ENCODE data around the gene CFDP1.
A peak's percentile ranks its signal among the peaks of the same experiment; 100 is the strongest.

CFDP1 gene

DNA sequence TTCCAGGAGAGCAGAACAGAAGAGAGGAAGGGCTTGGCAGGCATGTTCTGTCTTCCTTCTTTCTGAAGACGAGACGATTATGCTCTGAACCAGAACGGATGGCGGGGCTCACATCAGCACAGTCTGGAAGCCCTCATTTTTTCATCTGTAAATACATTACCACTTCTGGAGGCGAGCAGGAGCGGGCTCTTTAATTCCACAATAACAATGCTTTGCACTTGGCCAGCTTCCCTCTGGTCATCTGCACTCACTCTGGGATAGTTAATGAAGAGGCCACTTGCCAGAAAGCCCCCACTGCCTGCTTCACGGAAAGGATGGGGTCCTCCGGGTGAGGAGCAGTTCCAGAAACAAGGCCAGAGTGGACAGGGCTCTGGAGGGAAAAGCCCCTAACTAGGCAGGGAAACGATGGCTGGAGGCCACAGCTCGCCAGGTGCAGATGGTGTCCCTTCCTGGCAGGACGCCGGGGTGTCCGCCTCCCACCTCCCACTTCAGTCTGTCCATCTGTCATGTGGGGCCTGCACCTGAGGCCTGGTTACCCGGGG lies 168.8 kb downstream of the CFDP1 start:
- peak overlapping the region; percentile 91 for H3K4me3 ChIP-seq (ENCODE audit: low read depth, low read length)
- TF ChIP-seq, protein P1, sequence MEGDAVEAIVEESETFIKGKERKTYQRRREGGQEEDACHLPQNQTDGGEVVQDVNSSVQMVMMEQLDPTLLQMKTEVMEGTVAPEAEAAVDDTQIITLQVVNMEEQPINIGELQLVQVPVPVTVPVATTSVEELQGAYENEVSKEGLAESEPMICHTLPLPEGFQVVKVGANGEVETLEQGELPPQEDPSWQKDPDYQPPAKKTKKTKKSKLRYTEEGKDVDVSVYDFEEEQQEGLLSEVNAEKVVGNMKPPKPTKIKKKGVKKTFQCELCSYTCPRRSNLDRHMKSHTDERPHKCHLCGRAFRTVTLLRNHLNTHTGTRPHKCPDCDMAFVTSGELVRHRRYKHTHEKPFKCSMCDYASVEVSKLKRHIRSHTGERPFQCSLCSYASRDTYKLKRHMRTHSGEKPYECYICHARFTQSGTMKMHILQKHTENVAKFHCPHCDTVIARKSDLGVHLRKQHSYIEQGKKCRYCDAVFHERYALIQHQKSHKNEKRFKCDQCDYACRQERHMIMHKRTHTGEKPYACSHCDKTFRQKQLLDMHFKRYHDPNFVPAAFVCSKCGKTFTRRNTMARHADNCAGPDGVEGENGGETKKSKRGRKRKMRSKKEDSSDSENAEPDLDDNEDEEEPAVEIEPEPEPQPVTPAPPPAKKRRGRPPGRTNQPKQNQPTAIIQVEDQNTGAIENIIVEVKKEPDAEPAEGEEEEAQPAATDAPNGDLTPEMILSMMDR (IDR thresholded peaks at IDR 0.05; ENCODE audit: insufficient read depth, low read depth, low read length, missing control alignments): no peak
- DNase-seq (ENCODE audit: low read depth): no peak

DNA sequence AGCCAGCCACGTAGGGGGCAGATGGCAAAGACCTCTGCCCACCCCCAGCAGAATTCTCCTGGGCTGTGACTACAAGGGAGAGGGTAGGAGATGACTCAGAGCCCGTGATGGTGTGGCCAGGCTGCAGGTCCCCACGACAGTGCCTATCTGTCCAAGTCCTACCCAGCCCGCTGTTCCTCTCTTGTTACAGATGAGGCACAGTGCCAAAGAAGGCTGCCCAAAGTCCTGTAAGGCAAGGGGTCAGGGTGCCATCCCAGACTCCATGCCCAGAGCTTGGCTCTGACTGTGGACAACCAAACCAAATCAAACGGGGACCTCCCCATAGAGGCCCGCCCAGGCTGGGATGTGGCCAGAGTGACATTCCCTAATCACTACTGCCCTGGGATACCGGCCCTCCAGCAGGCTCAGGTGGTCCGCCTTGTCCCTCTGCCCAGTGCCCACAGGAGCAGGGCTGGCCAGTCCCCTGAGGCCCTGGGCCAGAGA lies 169.3 kb downstream of the CFDP1 start:
- no peak overlapping the region for H3K4me3 ChIP-seq (ENCODE audit: low read depth, low read length)
- DNase-seq (ENCODE audit: low read depth): no peak
- TF ChIP-seq, protein P1 (IDR thresholded peaks at IDR 0.05; ENCODE audit: insufficient read depth, low read depth, low read length, missing control alignments): no peak

DNA sequence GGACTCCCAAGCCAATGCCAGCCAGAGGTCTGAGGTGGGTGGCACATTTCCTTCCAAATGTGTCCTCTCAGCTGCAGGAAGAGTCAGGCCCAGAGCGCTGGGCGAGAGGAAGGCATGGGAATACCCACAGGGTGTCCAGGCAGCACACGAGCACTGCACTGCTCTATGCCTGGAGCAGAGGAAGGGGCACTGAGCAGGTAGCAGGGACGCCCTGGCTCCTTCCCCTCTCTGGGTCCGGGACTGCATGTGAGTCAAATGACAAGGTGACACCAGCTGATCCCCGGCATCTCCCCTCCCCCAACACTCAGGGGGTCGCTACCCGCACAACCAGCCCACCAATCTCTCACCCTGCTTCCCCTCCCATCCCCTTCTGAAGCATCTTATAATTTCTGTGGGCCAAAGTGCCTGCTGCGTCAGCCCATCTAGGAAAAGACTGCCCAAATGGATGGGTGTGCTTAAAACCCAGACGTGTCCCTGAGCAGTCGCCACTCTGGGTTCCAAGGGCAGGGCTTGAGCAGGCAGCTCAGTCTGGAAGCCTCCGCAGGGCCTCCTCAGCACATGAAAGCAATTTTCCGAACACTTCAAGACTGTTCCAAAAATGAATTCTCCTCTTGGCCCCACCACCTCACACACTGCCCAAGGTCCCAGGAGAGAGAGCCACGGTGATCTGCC lies 169.9 kb downstream of the CFDP1 start:
- TF ChIP-seq, protein P1 (IDR thresholded peaks at IDR 0.05; ENCODE audit: insufficient read depth, low read depth, low read length, missing control alignments): no peak
- H3K4me3 ChIP-seq (ENCODE audit: low read depth, low read length): no peak overlapping the region
- no peak for DNase-seq (ENCODE audit: low read depth)

DNA sequence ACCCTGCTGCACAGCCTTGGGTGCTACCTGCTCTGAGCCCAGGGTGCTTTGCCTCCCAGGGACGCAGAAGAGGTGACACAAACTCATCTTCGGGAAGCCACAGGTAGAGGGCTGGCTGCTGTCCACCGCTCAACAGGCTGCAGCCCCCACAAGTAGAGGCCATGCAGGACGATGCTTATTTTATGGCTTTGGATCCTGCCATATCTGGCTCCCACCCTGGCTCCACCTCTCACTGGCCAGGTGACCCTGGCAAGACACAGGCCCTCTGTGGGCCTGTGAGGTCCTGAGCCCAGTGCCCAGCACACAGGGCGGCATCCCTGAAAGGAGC lies 170.5 kb downstream of the CFDP1 start:
- TF ChIP-seq, protein P1 (IDR thresholded peaks at IDR 0.05; ENCODE audit: insufficient read depth, low read depth, low read length, missing control alignments): no peak
- no peak overlapping the region for H3K4me3 ChIP-seq (ENCODE audit: low read depth, low read length)
- DNase-seq (ENCODE audit: low read depth): no peak

DNA sequence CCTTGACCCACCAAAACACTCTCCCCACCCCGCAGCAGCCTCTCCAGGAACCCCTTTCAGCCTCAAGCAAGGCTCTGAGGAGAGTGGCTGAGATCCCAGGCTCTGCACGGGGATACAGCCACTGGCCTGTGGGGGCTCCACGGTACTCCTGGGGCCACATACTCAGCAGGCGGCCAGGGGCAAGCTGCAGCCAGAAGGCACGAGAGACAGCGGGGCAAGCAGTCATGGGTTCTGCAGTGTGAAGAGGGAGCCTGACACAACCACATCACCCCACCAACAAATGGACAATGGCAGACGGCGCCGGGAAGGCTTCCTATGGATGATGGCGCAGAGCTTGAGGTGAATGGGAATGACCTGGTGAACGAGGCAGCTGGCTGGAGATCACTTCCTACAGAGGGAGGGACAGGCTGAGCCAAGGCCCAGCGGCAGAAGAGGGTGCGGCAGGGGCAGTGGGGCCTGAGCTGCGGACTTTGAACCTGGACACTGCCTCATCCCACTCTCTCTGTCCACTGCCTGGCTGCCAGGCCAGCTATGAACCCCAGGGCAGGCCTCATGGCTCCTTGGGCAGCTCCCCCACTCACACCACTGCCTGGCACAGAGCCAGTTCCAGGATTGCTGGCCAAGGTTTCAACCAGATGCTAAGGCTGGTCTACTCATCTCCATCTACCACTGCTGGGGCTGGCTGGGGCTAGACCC lies 171.1 kb downstream of the CFDP1 start:
- TF ChIP-seq, protein P1 (IDR thresholded peaks at IDR 0.05; ENCODE audit: insufficient read depth, low read depth, low read length, missing control alignments): no peak
- H3K4me3 ChIP-seq (ENCODE audit: low read depth, low read length): no peak overlapping the region
- DNase-seq (ENCODE audit: low read depth): no peak

DNA sequence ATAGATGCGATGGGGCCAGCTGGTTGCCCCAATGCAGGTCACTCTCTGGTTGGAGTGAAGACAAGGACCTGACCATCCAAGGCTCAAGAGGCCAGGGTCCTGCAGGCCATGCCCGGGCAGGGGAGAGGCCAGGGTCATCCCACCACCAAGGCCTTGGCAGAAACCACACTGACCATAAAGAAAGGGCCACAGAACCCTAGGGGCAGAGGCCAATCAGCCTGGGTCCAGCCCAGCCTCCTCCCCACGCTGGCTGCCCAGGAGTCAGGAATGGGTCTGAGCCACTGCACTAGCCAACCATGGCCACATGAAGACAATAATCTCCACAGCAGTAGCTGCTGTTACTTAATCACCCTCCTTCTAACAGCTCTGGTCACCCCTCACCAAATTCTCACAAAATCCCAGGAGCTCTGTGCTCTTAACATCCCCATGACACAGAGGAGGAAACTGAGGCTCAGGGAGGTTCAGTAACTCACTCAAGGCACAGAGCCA lies 171.7 kb downstream of the CFDP1 start:
- DNase-seq (ENCODE audit: low read depth): no peak
- no peak overlapping the region for H3K4me3 ChIP-seq (ENCODE audit: low read depth, low read length)
- TF ChIP-seq, protein P1 (IDR thresholded peaks at IDR 0.05; ENCODE audit: insufficient read depth, low read depth, low read length, missing control alignments): no peak
